GM23338 (cell line): Measurements from ENCODE around the gene CREB3L2. TPM values are rescaled to one million over a fixed set of nuclear protein-coding genes. Genes with fewer than 3 reads are reported as not detected.

ENCODE experiments used
- ATAC-seq: fragments of 200-7000 bp; cut with Tn5 transposase; 3 replicates; pipeline ENCODE4 v1.9.1; 2020
- DNase-seq: peaks from one replicate; pipeline ENCODE4 v3.0.0-alpha.2; 2015; ENCODE audit warnings: low spot score
- H2AFZ ChIP-seq: fragments of 200-600 bp; sonication (generic); 2 replicates; pipeline ENCODE4 v1.8.0; 2016; ENCODE audit warnings: antibody characterized with exemption, mild to moderate bottlenecking, moderate library complexity
- H3F3A ChIP-seq: fragments of 200-600 bp; sonication (generic); replicated peaks from 2 replicates; pipeline ENCODE4 v1.8.0; 2017; ENCODE audit warnings: antibody characterized with exemption, mixed run types, low read depth
- H3K27ac ChIP-seq: fragments of 200-600 bp; sonication (generic); 2 replicates; pipeline ENCODE4 v1.6.1; 2016; ENCODE audit warnings: low read depth
- H3K27me3 ChIP-seq: fragments of 200-600 bp; sonication (generic); 2 replicates; pipeline ENCODE4 v1.8.0; 2016; ENCODE audit warnings: mild to moderate bottlenecking, mixed run types, moderate library complexity; ENCODE audit not compliant: insufficient read depth
- H3K36me3 ChIP-seq: fragments of 200-600 bp; sonication (generic); 2 replicates; pipeline ENCODE4 v1.8.0; 2016; ENCODE audit warnings: mild to moderate bottlenecking; ENCODE audit not compliant: insufficient read depth
- H3K4me1 ChIP-seq: fragments of 200-600 bp; sonication (generic); 2 replicates; pipeline ENCODE4 v1.8.0; 2016; ENCODE audit warnings: mild to moderate bottlenecking, moderate library complexity; ENCODE audit not compliant: insufficient read depth
- H3K4me2 ChIP-seq: fragments of 200-600 bp; sonication (generic); 2 replicates; pipeline ENCODE4 v1.7.1; 2017; ENCODE audit warnings: mixed run types
- H3K4me3 ChIP-seq: fragments of 200-600 bp; sonication (generic); 2 replicates; pipeline ENCODE4 v1.6.1; 2016; ENCODE audit warnings: mixed run types
- H3K79me2 ChIP-seq: fragments of 200-600 bp; sonication (generic); replicated peaks from 2 replicates; pipeline ENCODE4 v1.8.0; 2017; ENCODE audit warnings: mild to moderate bottlenecking; ENCODE audit not compliant: insufficient read depth
- H3K9me2 ChIP-seq: fragments of 200-600 bp; sonication (generic); 2 replicates; pipeline ENCODE4 v1.8.0; 2017; ENCODE audit not compliant: insufficient read depth
- H4K20me1 ChIP-seq: fragments of 200-600 bp; sonication (generic); replicated peaks from 2 replicates; pipeline ENCODE4 v1.8.0; 2017; ENCODE audit warnings: mild to moderate bottlenecking; ENCODE audit not compliant: insufficient read depth
- H3K27ac Mint-ChIP-seq: 2 replicates; pipeline ENCODE4 v1.8.0; 2020; ENCODE audit warnings: inconsistent platforms, mild to moderate bottlenecking, moderate library complexity, mixed read lengths
- H3K27me3 Mint-ChIP-seq: 3 replicates; pipeline ENCODE4 v1.8.0; 2022; ENCODE audit warnings: low read depth, mild to moderate bottlenecking, moderate library complexity, mixed read lengths, inconsistent platforms; ENCODE audit not compliant: insufficient read depth, poor library complexity
- H3K36me3 Mint-ChIP-seq: 3 replicates; pipeline ENCODE4 v1.8.0; 2021; ENCODE audit warnings: low read depth, mild to moderate bottlenecking, inconsistent platforms, moderate library complexity, mixed read lengths
- H3K4me1 Mint-ChIP-seq: 3 replicates; pipeline ENCODE4 v1.8.0; 2020; ENCODE audit warnings: mild to moderate bottlenecking, inconsistent platforms, mixed read lengths
- H3K4me3 Mint-ChIP-seq: 3 replicates; pipeline ENCODE4 v1.8.0; 2021; ENCODE audit warnings: moderate library complexity, mild to moderate bottlenecking, inconsistent platforms, mixed read lengths
- H3K9me3 Mint-ChIP-seq: 3 replicates; pipeline ENCODE4 v1.8.0; 2020; ENCODE audit warnings: moderate library complexity, mild to moderate bottlenecking, inconsistent platforms, mixed read lengths
- CREB1 ChIP-seq: fragments of 250-450 bp; sonication (Bioruptor Pico); IDR thresholded peaks from 2 replicates; pipeline ENCODE4 v1.5.0; 2020; ENCODE audit warnings: low read depth, mild to moderate bottlenecking, moderate library complexity
- ETS1 ChIP-seq: IDR thresholded peaks from 2 replicates; pipeline ENCODE4 v1.6.1; 2016; ENCODE audit warnings: antibody characterized with exemption
- EZH2 ChIP-seq: fragments of 200-600 bp; sonication (generic); IDR thresholded peaks from one replicate; pipeline ENCODE4 v1.8.0; 2017; ENCODE audit warnings: antibody characterized with exemption, mild to moderate bottlenecking, low read depth; ENCODE audit not compliant: unreplicated experiment
- EZH2phosphoT487 ChIP-seq: fragments of 200-600 bp; sonication (generic); IDR thresholded peaks from one replicate; pipeline ENCODE4 v1.8.1; 2018; ENCODE audit warnings: antibody characterized with exemption; ENCODE audit not compliant: unreplicated experiment
- JUNB ChIP-seq: IDR thresholded peaks from one replicate; pipeline ENCODE4 v1.6.1; 2016; ENCODE audit warnings: antibody characterized with exemption; ENCODE audit not compliant: unreplicated experiment
- NANOG ChIP-seq: IDR thresholded peaks from 2 replicates; pipeline ENCODE4 v1.6.1; 2016; ENCODE audit warnings: antibody characterized with exemption, borderline replicate concordance
- POLR2AphosphoS5 ChIP-seq: IDR thresholded peaks from 2 replicates; pipeline ENCODE4 v1.6.1; 2016; ENCODE audit warnings: antibody characterized with exemption, low read depth
- STAT1 ChIP-seq: IDR thresholded peaks from one replicate; pipeline ENCODE4 v1.6.1; 2016; ENCODE audit warnings: antibody characterized with exemption; ENCODE audit not compliant: unreplicated experiment
- ZNF114 ChIP-seq: fragments of 250-450 bp; sonication (Bioruptor Pico); IDR thresholded peaks from 2 replicates; pipeline ENCODE4 v1.5.0; 2020; ENCODE audit warnings: mild to moderate bottlenecking, moderate library complexity
- ZNF331 ChIP-seq: fragments of 250-450 bp; sonication (Bioruptor Pico); IDR thresholded peaks from 2 replicates; pipeline ENCODE4 v1.5.0; 2020; ENCODE audit warnings: low read depth, mild to moderate bottlenecking, moderate library complexity
- polyA plus RNA-seq: library from polyadenylated mRNA; unstranded; fragments of >200 nt; fragmentation: Nextera tagmentation; extraction: Ambion mirVana; gene quantifications from 2 replicates; pipeline ENCODE4 v1.2.1, GENCODE V29; 2016
- total RNA-seq: library from RNA; depleted of rRNA; stranded (reverse); fragments of >200 nt; shearing (Covaris generic); gene quantifications from 2 replicates; pipeline ENCODE4 v1.2.3, GENCODE V29; 2014
- TF ChIP-seq, protein P1 (sequence below): fragments of 250-450 bp; sonication (Bioruptor Pico); IDR thresholded peaks from 2 replicates; pipeline ENCODE4 v1.5.0; 2020; ENCODE audit warnings: mild to moderate bottlenecking, moderate library complexity
- TF ChIP-seq, protein P2 (sequence below), 2 experiments: fragments of 200-600 bp in 1 of 2; sonication (generic) in 1 of 2; conservative IDR thresholded peaks; 2 replicates each; pipeline versions ENCODE4 v1.5.1 to v1.6.1; 2016 to 2017; ENCODE audit warnings: antibody characterized with exemption in 2 of 2, low read depth in 2 of 2, mild to moderate bottlenecking in 2 of 2, moderate library complexity in 1 of 2
- TF ChIP-seq, protein P3 (sequence below): IDR thresholded peaks from one replicate; pipeline ENCODE4 v1.6.1; 2018; ENCODE audit warnings: antibody characterized with exemption; ENCODE audit not compliant: unreplicated experiment

The CREB3L2 gene
- total and polyA plus RNA-seq, 2 experiments from 2014 or later: 14.5 to 27.1 TPM

GRCh38 chr7:137913985-137914384 lies 87.9 kb downstream of the CREB3L2 start:
- Histone ChIP-seq H4K20me1 (no peaks in the 10 kb centered on the region), H3K4me2 (no peak overlapping the region), H3K9me2 (no peaks in the 10 kb centered on the region), H3K4me1 (peaks cover 9% of the 10 kb centered on the region), H3K36me3 (peaks cover 32% of the 10 kb centered on the region), H3K27ac (no peak overlapping the region), H3F3A (peaks cover 7% of the 10 kb centered on the region; the same call in 1 of the 2 replicates), H3K79me2 (peaks cover 24% of the 10 kb centered on the region), H2AFZ (no peak overlapping the region), H3K27me3 (no peaks in the 10 kb centered on the region), H3K4me3 (no peak overlapping the region)
- TF ChIP-seq CREB1: no peak
- TF ChIP-seq, protein P1, sequence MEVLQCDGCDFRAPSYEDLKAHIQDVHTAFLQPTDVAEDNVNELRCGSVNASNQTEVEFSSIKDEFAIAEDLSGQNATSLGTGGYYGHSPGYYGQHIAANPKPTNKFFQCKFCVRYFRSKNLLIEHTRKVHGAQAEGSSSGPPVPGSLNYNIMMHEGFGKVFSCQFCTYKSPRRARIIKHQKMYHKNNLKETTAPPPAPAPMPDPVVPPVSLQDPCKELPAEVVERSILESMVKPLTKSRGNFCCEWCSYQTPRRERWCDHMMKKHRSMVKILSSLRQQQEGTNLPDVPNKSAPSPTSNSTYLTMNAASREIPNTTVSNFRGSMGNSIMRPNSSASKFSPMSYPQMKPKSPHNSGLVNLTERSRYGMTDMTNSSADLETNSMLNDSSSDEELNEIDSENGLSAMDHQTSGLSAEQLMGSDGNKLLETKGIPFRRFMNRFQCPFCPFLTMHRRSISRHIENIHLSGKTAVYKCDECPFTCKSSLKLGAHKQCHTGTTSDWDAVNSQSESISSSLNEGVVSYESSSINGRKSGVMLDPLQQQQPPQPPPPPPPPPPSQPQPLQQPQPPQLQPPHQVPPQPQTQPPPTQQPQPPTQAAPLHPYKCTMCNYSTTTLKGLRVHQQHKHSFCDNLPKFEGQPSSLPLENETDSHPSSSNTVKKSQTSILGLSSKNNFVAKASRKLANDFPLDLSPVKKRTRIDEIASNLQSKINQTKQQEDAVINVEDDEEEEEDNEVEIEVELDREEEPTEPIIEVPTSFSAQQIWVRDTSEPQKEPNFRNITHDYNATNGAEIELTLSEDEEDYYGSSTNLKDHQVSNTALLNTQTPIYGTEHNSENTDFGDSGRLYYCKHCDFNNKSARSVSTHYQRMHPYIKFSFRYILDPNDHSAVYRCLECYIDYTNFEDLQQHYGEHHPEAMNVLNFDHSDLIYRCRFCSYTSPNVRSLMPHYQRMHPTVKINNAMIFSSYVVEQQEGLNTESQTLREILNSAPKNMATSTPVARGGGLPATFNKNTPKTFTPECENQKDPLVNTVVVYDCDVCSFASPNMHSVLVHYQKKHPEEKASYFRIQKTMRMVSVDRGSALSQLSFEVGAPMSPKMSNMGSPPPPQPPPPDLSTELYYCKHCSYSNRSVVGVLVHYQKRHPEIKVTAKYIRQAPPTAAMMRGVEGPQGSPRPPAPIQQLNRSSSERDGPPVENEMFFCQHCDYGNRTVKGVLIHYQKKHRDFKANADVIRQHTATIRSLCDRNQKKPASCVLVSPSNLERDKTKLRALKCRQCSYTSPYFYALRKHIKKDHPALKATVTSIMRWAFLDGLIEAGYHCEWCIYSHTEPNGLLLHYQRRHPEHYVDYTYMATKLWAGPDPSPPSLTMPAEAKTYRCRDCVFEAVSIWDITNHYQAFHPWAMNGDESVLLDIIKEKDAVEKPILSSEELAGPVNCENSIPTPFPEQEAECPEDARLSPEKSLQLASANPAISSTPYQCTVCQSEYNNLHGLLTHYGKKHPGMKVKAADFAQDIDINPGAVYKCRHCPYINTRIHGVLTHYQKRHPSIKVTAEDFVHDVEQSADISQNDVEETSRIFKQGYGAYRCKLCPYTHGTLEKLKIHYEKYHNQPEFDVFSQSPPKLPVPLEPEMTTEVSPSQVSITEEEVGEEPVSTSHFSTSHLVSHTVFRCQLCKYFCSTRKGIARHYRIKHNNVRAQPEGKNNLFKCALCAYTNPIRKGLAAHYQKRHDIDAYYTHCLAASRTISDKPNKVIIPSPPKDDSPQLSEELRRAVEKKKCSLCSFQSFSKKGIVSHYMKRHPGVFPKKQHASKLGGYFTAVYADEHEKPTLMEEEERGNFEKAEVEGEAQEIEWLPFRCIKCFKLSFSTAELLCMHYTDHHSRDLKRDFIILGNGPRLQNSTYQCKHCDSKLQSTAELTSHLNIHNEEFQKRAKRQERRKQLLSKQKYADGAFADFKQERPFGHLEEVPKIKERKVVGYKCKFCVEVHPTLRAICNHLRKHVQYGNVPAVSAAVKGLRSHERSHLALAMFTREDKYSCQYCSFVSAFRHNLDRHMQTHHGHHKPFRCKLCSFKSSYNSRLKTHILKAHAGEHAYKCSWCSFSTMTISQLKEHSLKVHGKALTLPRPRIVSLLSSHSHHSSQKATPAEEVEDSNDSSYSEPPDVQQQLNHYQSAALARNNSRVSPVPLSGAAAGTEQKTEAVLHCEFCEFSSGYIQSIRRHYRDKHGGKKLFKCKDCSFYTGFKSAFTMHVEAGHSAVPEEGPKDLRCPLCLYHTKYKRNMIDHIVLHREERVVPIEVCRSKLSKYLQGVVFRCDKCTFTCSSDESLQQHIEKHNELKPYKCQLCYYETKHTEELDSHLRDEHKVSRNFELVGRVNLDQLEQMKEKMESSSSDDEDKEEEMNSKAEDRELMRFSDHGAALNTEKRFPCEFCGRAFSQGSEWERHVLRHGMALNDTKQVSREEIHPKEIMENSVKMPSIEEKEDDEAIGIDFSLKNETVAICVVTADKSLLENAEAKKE: no peak
- no peak for TF ChIP-seq NANOG
- TF ChIP-seq, protein P2, sequence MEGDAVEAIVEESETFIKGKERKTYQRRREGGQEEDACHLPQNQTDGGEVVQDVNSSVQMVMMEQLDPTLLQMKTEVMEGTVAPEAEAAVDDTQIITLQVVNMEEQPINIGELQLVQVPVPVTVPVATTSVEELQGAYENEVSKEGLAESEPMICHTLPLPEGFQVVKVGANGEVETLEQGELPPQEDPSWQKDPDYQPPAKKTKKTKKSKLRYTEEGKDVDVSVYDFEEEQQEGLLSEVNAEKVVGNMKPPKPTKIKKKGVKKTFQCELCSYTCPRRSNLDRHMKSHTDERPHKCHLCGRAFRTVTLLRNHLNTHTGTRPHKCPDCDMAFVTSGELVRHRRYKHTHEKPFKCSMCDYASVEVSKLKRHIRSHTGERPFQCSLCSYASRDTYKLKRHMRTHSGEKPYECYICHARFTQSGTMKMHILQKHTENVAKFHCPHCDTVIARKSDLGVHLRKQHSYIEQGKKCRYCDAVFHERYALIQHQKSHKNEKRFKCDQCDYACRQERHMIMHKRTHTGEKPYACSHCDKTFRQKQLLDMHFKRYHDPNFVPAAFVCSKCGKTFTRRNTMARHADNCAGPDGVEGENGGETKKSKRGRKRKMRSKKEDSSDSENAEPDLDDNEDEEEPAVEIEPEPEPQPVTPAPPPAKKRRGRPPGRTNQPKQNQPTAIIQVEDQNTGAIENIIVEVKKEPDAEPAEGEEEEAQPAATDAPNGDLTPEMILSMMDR (conservative IDR thresholded peaks at IDR 0.05; ENCODE audit: low read depth in 2 of 2): no peak
- no peak for TF ChIP-seq ETS1
- TF ChIP-seq JUNB: no peak
- TF ChIP-seq STAT1: no peak
- no peak for TF ChIP-seq POLR2AphosphoS5
- TF ChIP-seq, protein P3, sequence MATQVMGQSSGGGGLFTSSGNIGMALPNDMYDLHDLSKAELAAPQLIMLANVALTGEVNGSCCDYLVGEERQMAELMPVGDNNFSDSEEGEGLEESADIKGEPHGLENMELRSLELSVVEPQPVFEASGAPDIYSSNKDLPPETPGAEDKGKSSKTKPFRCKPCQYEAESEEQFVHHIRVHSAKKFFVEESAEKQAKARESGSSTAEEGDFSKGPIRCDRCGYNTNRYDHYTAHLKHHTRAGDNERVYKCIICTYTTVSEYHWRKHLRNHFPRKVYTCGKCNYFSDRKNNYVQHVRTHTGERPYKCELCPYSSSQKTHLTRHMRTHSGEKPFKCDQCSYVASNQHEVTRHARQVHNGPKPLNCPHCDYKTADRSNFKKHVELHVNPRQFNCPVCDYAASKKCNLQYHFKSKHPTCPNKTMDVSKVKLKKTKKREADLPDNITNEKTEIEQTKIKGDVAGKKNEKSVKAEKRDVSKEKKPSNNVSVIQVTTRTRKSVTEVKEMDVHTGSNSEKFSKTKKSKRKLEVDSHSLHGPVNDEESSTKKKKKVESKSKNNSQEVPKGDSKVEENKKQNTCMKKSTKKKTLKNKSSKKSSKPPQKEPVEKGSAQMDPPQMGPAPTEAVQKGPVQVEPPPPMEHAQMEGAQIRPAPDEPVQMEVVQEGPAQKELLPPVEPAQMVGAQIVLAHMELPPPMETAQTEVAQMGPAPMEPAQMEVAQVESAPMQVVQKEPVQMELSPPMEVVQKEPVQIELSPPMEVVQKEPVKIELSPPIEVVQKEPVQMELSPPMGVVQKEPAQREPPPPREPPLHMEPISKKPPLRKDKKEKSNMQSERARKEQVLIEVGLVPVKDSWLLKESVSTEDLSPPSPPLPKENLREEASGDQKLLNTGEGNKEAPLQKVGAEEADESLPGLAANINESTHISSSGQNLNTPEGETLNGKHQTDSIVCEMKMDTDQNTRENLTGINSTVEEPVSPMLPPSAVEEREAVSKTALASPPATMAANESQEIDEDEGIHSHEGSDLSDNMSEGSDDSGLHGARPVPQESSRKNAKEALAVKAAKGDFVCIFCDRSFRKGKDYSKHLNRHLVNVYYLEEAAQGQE: no peak
- no peak for TF ChIP-seq EZH2phosphoT487
- TF ChIP-seq ZNF331 (CRISPR knock-in tag): no peak
- TF ChIP-seq ZNF114 (CRISPR knock-in tag): no peak
- no peak for TF ChIP-seq EZH2
- DNase-seq (no peak), ATAC-seq (no peak)
- Mint-ChIP-seq H3K9me3 (no peaks in the 10 kb centered on the region; the same call in 2 of the 3 replicates), H3K36me3 (peaks cover 59% of the 10 kb centered on the region), H3K27me3 (peaks cover 2% of the 10 kb centered on the region), H3K4me1 (peaks cover 20% of the 10 kb centered on the region), H3K27ac (no peak overlapping the region), H3K4me3 (no peak overlapping the region)
